Keratinocyte (primary cell): ENCODE measurements around the gene TNNC1. TPM values are rescaled to one million over a fixed set of nuclear protein-coding genes. Genes with fewer than 3 reads are reported as not detected.
A peak's percentile ranks its signal among the peaks of the same experiment; 100 is the strongest.

Experiments used
- DNase-seq: peaks from one replicate; pipeline ENCODE4 v3.0.0-alpha.2; 2011; ENCODE audit warnings: low read depth, missing footprints, low spot score
- FAIRE-seq: peaks from 2 replicates; lab custom pipeline; 2011; peaks lifted over from hg19 to GRCh38; lab: Jason Lieb, UNC
- H2AFZ ChIP-seq: 2 replicates; pipeline ENCODE4 v1.6.0; 2012; ENCODE audit warnings: low read length, control low read depth, inconsistent platforms; ENCODE audit not compliant: control insufficient read depth
- H3K27ac ChIP-seq: 2 replicates; pipeline ENCODE4 v1.5.1; 2011; ENCODE audit warnings: low read length; ENCODE audit not compliant: control insufficient read depth, insufficient read depth
- H3K27me3 ChIP-seq: 3 replicates; pipeline ENCODE4 v1.6.0; 2011; ENCODE audit warnings: low read length; ENCODE audit not compliant: control insufficient read depth, insufficient read depth; ENCODE audit errors: extremely low read depth
- H3K36me3 ChIP-seq, 2 experiments: 2 replicates in 1 of 2; 3 replicates in 1 of 2; pipeline ENCODE4 v1.5.1; 2011; ENCODE audit warnings: low read length in 2 of 2, mild to moderate bottlenecking in 1 of 2; ENCODE audit not compliant: control insufficient read depth in 2 of 2, insufficient read depth in 2 of 2; ENCODE audit errors: extremely low read depth in 1 of 2
- H3K4me1 ChIP-seq: 3 replicates; pipeline ENCODE4 v1.5.1; 2011; ENCODE audit warnings: low read length; ENCODE audit not compliant: control insufficient read depth, insufficient read depth; ENCODE audit errors: extremely low read depth
- H3K4me2 ChIP-seq: 3 replicates; pipeline ENCODE4 v1.6.0; 2011; ENCODE audit warnings: low read depth, low read length; ENCODE audit not compliant: control insufficient read depth, insufficient read depth; ENCODE audit errors: extremely low read depth
- H3K4me3 ChIP-seq, 3 experiments: fragments of 200-600 bp in 1 of 3; sonication (generic) in 1 of 3; 2 replicates in 2 of 3; 3 replicates in 1 of 3; pipeline ENCODE4 v1.5.1; 2011 to 2016; ENCODE audit warnings: low read length in 3 of 3, mild to moderate bottlenecking in 3 of 3, control low read depth in 2 of 3, inconsistent platforms in 1 of 3, low read depth in 1 of 3, mixed read lengths in 1 of 3, mixed run types in 1 of 3, moderate library complexity in 1 of 3; ENCODE audit not compliant: control insufficient read depth in 2 of 3, insufficient read depth in 2 of 3; ENCODE audit errors: extremely low read depth in 1 of 3
- H3K79me2 ChIP-seq: 2 replicates; pipeline ENCODE4 v1.6.0; 2012; ENCODE audit warnings: low read length; ENCODE audit not compliant: control insufficient read depth, insufficient read depth
- H3K9ac ChIP-seq: 3 replicates; pipeline ENCODE4 v1.6.0; 2011; ENCODE audit warnings: low read length; ENCODE audit not compliant: control insufficient read depth, insufficient read depth; ENCODE audit errors: extremely low read depth
- H3K9me1 ChIP-seq: 3 replicates; pipeline ENCODE4 v1.6.0; 2011; ENCODE audit warnings: low read length; ENCODE audit not compliant: control insufficient read depth, insufficient read depth; ENCODE audit errors: extremely low read depth
- H3K9me3 ChIP-seq: 2 replicates; pipeline ENCODE4 v1.5.1; 2012; ENCODE audit warnings: low read depth, low read length; ENCODE audit not compliant: control insufficient read depth
- H4K20me1 ChIP-seq: 3 replicates; pipeline ENCODE4 v1.6.0; 2011; ENCODE audit warnings: low read length; ENCODE audit not compliant: control insufficient read depth, insufficient read depth; ENCODE audit errors: extremely low read depth
- EZH2 ChIP-seq: IDR thresholded peaks from one replicate; pipeline ENCODE4 v1.6.1; 2012; ENCODE audit warnings: inconsistent platforms, mild to moderate bottlenecking, low read length, moderate library complexity
- dilution Hi-C: fragments of 300-500 bp; cut with MboI; formaldehyde crosslinking; loops from one replicate; pipeline ENCODE4 v1.7.0; 2020; ENCODE audit warnings: low sequenced_read_pairs; ENCODE audit not compliant: extremely low pct_ligation_motif_present
- polyA plus RNA-seq, 5 experiments: library from polyadenylated mRNA; depleted of rRNA in 3 of 5; stranded (reverse) in 3 of 5; stranded (forward) in 1 of 5; unstranded in 1 of 5; fragments of >200 nt; gene quantifications; 1 replicate in 1 of 5; 2 replicates in 3 of 5; 3 replicates in 1 of 5; pipeline versions ENCODE4 v1.2.1 to v1.2.3, GENCODE V29; 2011 to 2012; ENCODE audit warnings: missing spikeins in 2 of 5, low read depth in 1 of 5, low replicate concordance in 1 of 5
- TF ChIP-seq, protein P1 (sequence below), 3 experiments: IDR thresholded peaks in 1 of 3; conservative IDR thresholded peaks in 1 of 3; optimal IDR thresholded peaks in 1 of 3; 2 replicates in 2 of 3; 3 replicates in 1 of 3; pipeline versions ENCODE3 to v1.5.1; 2011; ENCODE audit warnings: low read length in 3 of 3, mild to moderate bottlenecking in 3 of 3, moderate library complexity in 2 of 3, control low read depth in 1 of 3, inconsistent platforms in 1 of 3; ENCODE audit not compliant: insufficient read depth in 2 of 3; ENCODE audit errors: extremely low read depth in 1 of 3

TNNC1 gene
- polyA plus RNA-seq, 1 donor (not counting 4 experiments of a cell fraction or from before 2014, with no cell fraction given): 0.33 TPM

- Histone ChIP-seq H3K9ac (no peak overlapping the region), H3K36me3 (no peaks in the 10 kb centered on the region), H3K79me2 (no peaks in the 10 kb centered on the region), H3K27me3 (no peaks in the 10 kb centered on the region), H3K4me1 (peaks cover 6% of the 10 kb centered on the region), H3K4me3 (no peak overlapping the region), H4K20me1 (no peaks in the 10 kb centered on the region), H2AFZ (no peak overlapping the region), H3K9me3 (no peaks in the 10 kb centered on the region), H3K9me1 (no peaks in the 10 kb centered on the region), H3K4me2 (no peak overlapping the region), H3K27ac (no peak overlapping the region)
- dilution Hi-C loops: no loop called here
- no peak for DNase-seq
- TF ChIP-seq, protein P1, sequence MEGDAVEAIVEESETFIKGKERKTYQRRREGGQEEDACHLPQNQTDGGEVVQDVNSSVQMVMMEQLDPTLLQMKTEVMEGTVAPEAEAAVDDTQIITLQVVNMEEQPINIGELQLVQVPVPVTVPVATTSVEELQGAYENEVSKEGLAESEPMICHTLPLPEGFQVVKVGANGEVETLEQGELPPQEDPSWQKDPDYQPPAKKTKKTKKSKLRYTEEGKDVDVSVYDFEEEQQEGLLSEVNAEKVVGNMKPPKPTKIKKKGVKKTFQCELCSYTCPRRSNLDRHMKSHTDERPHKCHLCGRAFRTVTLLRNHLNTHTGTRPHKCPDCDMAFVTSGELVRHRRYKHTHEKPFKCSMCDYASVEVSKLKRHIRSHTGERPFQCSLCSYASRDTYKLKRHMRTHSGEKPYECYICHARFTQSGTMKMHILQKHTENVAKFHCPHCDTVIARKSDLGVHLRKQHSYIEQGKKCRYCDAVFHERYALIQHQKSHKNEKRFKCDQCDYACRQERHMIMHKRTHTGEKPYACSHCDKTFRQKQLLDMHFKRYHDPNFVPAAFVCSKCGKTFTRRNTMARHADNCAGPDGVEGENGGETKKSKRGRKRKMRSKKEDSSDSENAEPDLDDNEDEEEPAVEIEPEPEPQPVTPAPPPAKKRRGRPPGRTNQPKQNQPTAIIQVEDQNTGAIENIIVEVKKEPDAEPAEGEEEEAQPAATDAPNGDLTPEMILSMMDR (optimal IDR thresholded peaks at IDR 0.05 in 1 of 3, IDR thresholded peaks at IDR 0.05 in 1 of 3, conservative IDR thresholded peaks at IDR 0.05 in 1 of 3; ENCODE audit: extremely low read depth in 1 of 3, insufficient read depth in 2 of 3, low read length in 3 of 3): no peak
- TF ChIP-seq EZH2: no peak
- no peak for FAIRE-seq
These were observed 6.1 kb downstream of the TNNC1 start for GRCh38 chr3:52447512-52448355.

DNA sequence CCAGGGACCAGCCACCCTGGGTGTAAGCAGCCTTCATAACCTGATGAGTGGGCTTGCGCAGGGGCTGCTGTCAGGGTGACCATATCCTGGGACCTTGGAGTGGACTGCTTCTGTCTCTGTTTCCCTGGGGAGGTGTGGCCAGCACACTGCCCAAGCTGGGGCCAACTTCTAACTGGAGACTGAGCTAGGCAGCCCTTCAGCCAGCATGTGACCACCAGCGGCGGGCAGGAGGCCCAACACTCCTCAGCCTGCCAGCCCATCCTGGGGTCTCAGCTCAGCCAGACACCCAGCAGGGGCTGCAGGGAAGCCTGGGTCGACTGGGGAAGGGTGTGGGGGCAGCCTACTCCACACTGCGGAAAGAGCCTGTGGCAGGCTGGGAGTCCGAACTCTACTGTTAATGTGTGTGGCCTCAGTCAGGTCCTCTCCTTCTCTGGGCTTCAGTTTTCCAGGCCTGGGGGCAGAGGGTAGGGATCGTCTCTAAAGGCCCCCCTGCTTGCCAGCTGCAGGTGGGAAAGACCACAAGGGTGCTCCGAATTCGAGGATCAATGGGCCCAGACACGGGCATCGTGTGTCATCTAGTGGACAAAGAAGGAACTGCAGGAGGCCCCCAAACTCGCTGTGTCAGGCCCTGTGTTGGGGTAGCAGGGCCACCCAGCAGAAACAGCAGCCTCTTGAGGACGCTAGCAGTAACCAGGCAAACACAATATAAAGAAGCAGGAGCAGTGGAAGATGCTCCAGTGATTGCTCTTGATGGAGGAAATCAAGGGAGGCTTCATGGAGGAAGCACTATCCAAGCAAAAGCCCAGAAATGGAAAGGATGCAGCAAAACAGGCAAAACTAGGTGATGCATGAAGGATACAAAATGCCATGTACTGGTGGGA lies 7.0 kb downstream of the TNNC1 start:
- Histone ChIP-seq H3K27me3 (no peaks in the 10 kb centered on the region), H3K4me1 (peaks cover 6% of the 10 kb centered on the region), H3K9me1 (no peaks in the 10 kb centered on the region), H3K36me3 (no peaks in the 10 kb centered on the region), H3K9me3 (no peaks in the 10 kb centered on the region), H3K4me3 (no peak overlapping the region), H3K9ac (no peak overlapping the region), H3K4me2 (no peak overlapping the region), H3K27ac (no peak overlapping the region), H2AFZ (no peak overlapping the region), H3K79me2 (no peaks in the 10 kb centered on the region), H4K20me1 (no peaks in the 10 kb centered on the region)
- no peak for FAIRE-seq
- TF ChIP-seq, protein P1 (optimal IDR thresholded peaks at IDR 0.05 in 1 of 3, IDR thresholded peaks at IDR 0.05 in 1 of 3, conservative IDR thresholded peaks at IDR 0.05 in 1 of 3; ENCODE audit: extremely low read depth in 1 of 3, insufficient read depth in 2 of 3, low read length in 3 of 3): peak in 2 of 3 experiments; percentile 100
- no peak for TF ChIP-seq EZH2
- no peak for DNase-seq
- dilution Hi-C loops: no loop called here
